A549 treated with RU486 at 1 μM for 4 hours (cell line): ENCODE results near the gene DUSP1. TPM values are rescaled to one million over a fixed set of nuclear protein-coding genes. Genes with fewer than 3 reads are reported as not detected.

ENCODE experiments used
- total RNA-seq: library from RNA; stranded (reverse); fragments of 200-300 nt; extraction: Qiagen RNA extraction; gene quantifications from 5 replicates; pipeline ENCODE4 v1.2.3, GENCODE V29; 2022; ENCODE audit warnings: low read depth

Gene DUSP1, protein sequence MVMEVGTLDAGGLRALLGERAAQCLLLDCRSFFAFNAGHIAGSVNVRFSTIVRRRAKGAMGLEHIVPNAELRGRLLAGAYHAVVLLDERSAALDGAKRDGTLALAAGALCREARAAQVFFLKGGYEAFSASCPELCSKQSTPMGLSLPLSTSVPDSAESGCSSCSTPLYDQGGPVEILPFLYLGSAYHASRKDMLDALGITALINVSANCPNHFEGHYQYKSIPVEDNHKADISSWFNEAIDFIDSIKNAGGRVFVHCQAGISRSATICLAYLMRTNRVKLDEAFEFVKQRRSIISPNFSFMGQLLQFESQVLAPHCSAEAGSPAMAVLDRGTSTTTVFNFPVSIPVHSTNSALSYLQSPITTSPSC
- total RNA-seq, result 247 to 413 TPM (median 371 TPM) in 5 replicates

GRCh38 chr5:172770675-172771438, at the start of gene DUSP1:
Gene DUSP1, minus strand, starts transcription at chr5:172771195. Its CDS starts 243 bp downstream, at chr5:172770952.

Other genes with a start within 250 kb of the DUSP1 start
- gene NEURL1B, start 129.9 kb downstream of the DUSP1 start, total RNA-seq, result 2.1 to 3.5 TPM (median 2.7 TPM) in 5 replicates
- gene ERGIC1, start 63.1 kb upstream of the DUSP1 start, total RNA-seq, result 247 to 318 TPM (median 297 TPM) in 5 replicates
- 119 to 125 TPM (median 121 TPM) in 5 replicates for gene RPL26L1, start 188.2 kb upstream of the DUSP1 start, total RNA-seq
- 230 to 409 TPM (median 348 TPM) in 5 replicates for gene ATP6V0E1, start 212.6 kb upstream of the DUSP1 start, total RNA-seq